ENCODE results near the gene RAP1GAP2.

DNA sequence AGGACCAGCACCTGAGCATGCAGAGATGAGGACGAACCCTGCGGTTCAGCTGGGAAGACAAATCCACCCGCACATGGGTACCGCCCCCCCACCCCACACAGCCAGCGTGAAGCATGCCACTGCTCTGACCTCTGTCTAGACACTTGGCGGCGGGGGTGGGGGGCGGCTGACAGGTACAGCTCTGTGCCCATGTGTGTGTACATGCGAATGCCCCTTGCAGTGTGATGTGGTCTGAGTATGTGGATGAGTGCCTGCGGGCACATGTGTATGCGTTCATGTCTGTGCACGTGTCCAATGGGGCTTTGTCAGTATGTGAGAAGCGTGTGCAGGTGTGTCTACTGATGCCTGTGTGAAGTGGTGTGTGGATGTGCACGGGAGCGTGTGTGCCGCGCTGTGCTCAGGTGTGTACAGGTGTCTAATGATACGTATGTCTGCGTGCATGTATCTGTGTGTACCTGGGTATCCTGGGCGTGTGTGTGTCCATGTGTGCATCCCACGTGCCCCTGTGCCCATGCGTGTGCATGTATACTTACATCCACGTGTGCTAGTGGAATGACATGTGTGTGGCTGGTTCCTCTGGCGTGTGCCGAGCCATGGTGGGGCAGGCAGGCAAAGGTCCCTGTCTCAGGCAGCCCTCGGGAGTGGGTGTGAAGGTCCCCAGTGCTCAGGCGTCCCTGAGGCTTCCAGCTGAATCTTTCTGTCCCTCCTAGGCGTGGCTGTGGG lies 636 bp upstream of the RAP1GAP2 start:
- TF ChIP-seq, protein P1, sequence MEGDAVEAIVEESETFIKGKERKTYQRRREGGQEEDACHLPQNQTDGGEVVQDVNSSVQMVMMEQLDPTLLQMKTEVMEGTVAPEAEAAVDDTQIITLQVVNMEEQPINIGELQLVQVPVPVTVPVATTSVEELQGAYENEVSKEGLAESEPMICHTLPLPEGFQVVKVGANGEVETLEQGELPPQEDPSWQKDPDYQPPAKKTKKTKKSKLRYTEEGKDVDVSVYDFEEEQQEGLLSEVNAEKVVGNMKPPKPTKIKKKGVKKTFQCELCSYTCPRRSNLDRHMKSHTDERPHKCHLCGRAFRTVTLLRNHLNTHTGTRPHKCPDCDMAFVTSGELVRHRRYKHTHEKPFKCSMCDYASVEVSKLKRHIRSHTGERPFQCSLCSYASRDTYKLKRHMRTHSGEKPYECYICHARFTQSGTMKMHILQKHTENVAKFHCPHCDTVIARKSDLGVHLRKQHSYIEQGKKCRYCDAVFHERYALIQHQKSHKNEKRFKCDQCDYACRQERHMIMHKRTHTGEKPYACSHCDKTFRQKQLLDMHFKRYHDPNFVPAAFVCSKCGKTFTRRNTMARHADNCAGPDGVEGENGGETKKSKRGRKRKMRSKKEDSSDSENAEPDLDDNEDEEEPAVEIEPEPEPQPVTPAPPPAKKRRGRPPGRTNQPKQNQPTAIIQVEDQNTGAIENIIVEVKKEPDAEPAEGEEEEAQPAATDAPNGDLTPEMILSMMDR (IDR thresholded peaks at IDR 0.05; ENCODE audit: borderline replicate concordance, extremely low read depth, low read length, poor library complexity, severe bottlenecking): no peak
- TF ChIP-seq EZH2 (IDR thresholded peaks at IDR 0.05; ENCODE audit: borderline replicate concordance, low read depth, low read length, severe bottlenecking): no peak

Measured in DND-41 (cell line).